Measurements from ENCODE around the gene CCT8. TPM values are rescaled to one million over a fixed set of nuclear protein-coding genes. Genes with fewer than 3 reads are reported as not detected.
A peak's percentile ranks its signal among the peaks of the same experiment; 100 is the strongest.

The CCT8 gene
- polyA plus RNA-seq, 2 donors = 77.7 to 109 TPM

GRCh38 chr21:29096218-29097015 lies 23.0 kb upstream of the CCT8 start:
- WGBS, 2 donors = 84 to 85% methylated on average over 8 of the region's 8 CpGs

GRCh38 chr21:29092102-29092959 lies 18.9 kb upstream of the CCT8 start:
- 55 to 62% methylated on average over 9 of the region's 9 CpGs for WGBS, 2 donors
- Histone ChIP-seq H3K4me3 (ENCODE audit: low read depth in 1 of 2, low read length in 2 of 2) (no peak overlapping the region), H3K36me3 (ENCODE audit: control insufficient read depth in 2 of 2, insufficient read depth in 2 of 2, low read length in 1 of 2) (peaks cover 0 to 2% of the 10 kb centered on the region in 2 donors), H3K27me3 (ENCODE audit: control insufficient read depth in 1 of 2, insufficient read depth in 2 of 2, low read length in 2 of 2) (no peaks in the 10 kb centered on the region), H3K27ac (ENCODE audit: low read depth in 2 of 2, low read length in 1 of 2) (no peak overlapping the region), H3K4me1 (ENCODE audit: control insufficient read depth in 2 of 2, insufficient read depth in 2 of 2, low read length in 1 of 2) (no peaks in the 10 kb centered on the region), H3K9me3 (ENCODE audit: control insufficient read depth in 2 of 2, insufficient read depth in 1 of 2, low read depth in 1 of 2, low read length in 1 of 2) (no peaks in the 10 kb centered on the region)

More at GRCh38 chr21:29096218-29097015, 23.0 kb upstream of the CCT8 start:
- H3K27me3 ChIP-seq (ENCODE audit: control insufficient read depth in 1 of 2, insufficient read depth in 2 of 2, low read length in 2 of 2) = no peaks in the 10 kb centered on the region
- H3K4me3 ChIP-seq (ENCODE audit: low read depth in 1 of 2, low read length in 2 of 2) = no peak overlapping the region
- no peaks in the 10 kb centered on the region for H3K4me1 ChIP-seq (ENCODE audit: control insufficient read depth in 2 of 2, insufficient read depth in 2 of 2, low read length in 1 of 2)
- peaks cover 0 to 2% of the 10 kb centered on the region in 2 donors for H3K36me3 ChIP-seq (ENCODE audit: control insufficient read depth in 2 of 2, insufficient read depth in 2 of 2, low read length in 1 of 2)
- no peaks in the 10 kb centered on the region for H3K9me3 ChIP-seq (ENCODE audit: control insufficient read depth in 2 of 2, insufficient read depth in 1 of 2, low read depth in 1 of 2, low read length in 1 of 2)
- H3K27ac ChIP-seq (ENCODE audit: low read depth in 2 of 2, low read length in 1 of 2) = no peak overlapping the region

- H3K36me3 ChIP-seq (ENCODE audit: control insufficient read depth in 2 of 2, insufficient read depth in 2 of 2, low read length in 1 of 2) = peaks cover 0 to 2% of the 10 kb centered on the region in 2 donors
- no peak overlapping the region for H3K27ac ChIP-seq (ENCODE audit: low read depth in 2 of 2, low read length in 1 of 2)
- no peaks in the 10 kb centered on the region for H3K27me3 ChIP-seq (ENCODE audit: control insufficient read depth in 1 of 2, insufficient read depth in 2 of 2, low read length in 2 of 2)
- no peaks in the 10 kb centered on the region for H3K9me3 ChIP-seq (ENCODE audit: control insufficient read depth in 2 of 2, insufficient read depth in 1 of 2, low read depth in 1 of 2, low read length in 1 of 2)
- 34 to 54% methylated on average over 1 of the region's 1 CpG for WGBS, 2 donors
- no peaks in the 10 kb centered on the region for H3K4me1 ChIP-seq (ENCODE audit: control insufficient read depth in 2 of 2, insufficient read depth in 2 of 2, low read length in 1 of 2)
- no peak overlapping the region for H3K4me3 ChIP-seq (ENCODE audit: low read depth in 1 of 2, low read length in 2 of 2)
Measured at GRCh38 chr21:29091033-29091432, 17.6 kb upstream of the CCT8 start.

GRCh38 chr21:29085106-29085752 lies 11.8 kb upstream of the CCT8 start:
- 88 to 89% methylated on average over 8 of the region's 8 CpGs for WGBS, 2 donors
- Histone ChIP-seq H3K36me3 (ENCODE audit: control insufficient read depth in 2 of 2, insufficient read depth in 2 of 2, low read length in 1 of 2) (no peaks in the 10 kb centered on the region), H3K27me3 (ENCODE audit: control insufficient read depth in 1 of 2, insufficient read depth in 2 of 2, low read length in 2 of 2) (no peaks in the 10 kb centered on the region), H3K27ac (ENCODE audit: low read depth in 2 of 2, low read length in 1 of 2) (no peak overlapping the region), H3K9me3 (ENCODE audit: control insufficient read depth in 2 of 2, insufficient read depth in 1 of 2, low read depth in 1 of 2, low read length in 1 of 2) (no peaks in the 10 kb centered on the region), H3K4me3 (ENCODE audit: low read depth in 1 of 2, low read length in 2 of 2) (no peak overlapping the region), H3K4me1 (ENCODE audit: control insufficient read depth in 2 of 2, insufficient read depth in 2 of 2, low read length in 1 of 2) (peaks cover 0 to 2% of the 10 kb centered on the region in 2 donors)

GRCh38 chr21:29084372-29084771 lies 10.9 kb upstream of the CCT8 start:
- no peaks in the 10 kb centered on the region for H3K36me3 ChIP-seq (ENCODE audit: control insufficient read depth in 2 of 2, insufficient read depth in 2 of 2, low read length in 1 of 2)
- WGBS, 2 donors = 68% methylated on average over 2 of the region's 2 CpGs
- H3K27ac ChIP-seq (ENCODE audit: low read depth in 2 of 2, low read length in 1 of 2) = no peak overlapping the region
- no peaks in the 10 kb centered on the region for H3K9me3 ChIP-seq (ENCODE audit: control insufficient read depth in 2 of 2, insufficient read depth in 1 of 2, low read depth in 1 of 2, low read length in 1 of 2)
- H3K4me3 ChIP-seq (ENCODE audit: low read depth in 1 of 2, low read length in 2 of 2) = no peak overlapping the region
- peaks cover under 1 to 2% of the 10 kb centered on the region in 2 donors for H3K4me1 ChIP-seq (ENCODE audit: control insufficient read depth in 2 of 2, insufficient read depth in 2 of 2, low read length in 1 of 2)
- no peaks in the 10 kb centered on the region for H3K27me3 ChIP-seq (ENCODE audit: control insufficient read depth in 1 of 2, insufficient read depth in 2 of 2, low read length in 2 of 2)

GRCh38 chr21:29083306-29083705 lies 9.9 kb upstream of the CCT8 start:
- 91 to 96% methylated on average over 3 of the region's 3 CpGs for WGBS, 2 donors
- no peaks in the 10 kb centered on the region for H3K36me3 ChIP-seq (ENCODE audit: control insufficient read depth in 2 of 2, insufficient read depth in 2 of 2, low read length in 1 of 2)

GRCh38 chr21:29082046-29082815 lies 8.8 kb upstream of the CCT8 start:
- 86% methylated on average over 3 of the region's 3 CpGs for WGBS, 2 donors
- no peaks in the 10 kb centered on the region for H3K9me3 ChIP-seq (ENCODE audit: control insufficient read depth in 2 of 2, insufficient read depth in 1 of 2, low read depth in 1 of 2, low read length in 1 of 2)
- peaks cover 2 to 5% of the 10 kb centered on the region in 2 donors for H3K4me1 ChIP-seq (ENCODE audit: control insufficient read depth in 2 of 2, insufficient read depth in 2 of 2, low read length in 1 of 2)
- no peaks in the 10 kb centered on the region for H3K36me3 ChIP-seq (ENCODE audit: control insufficient read depth in 2 of 2, insufficient read depth in 2 of 2, low read length in 1 of 2)
- H3K27ac ChIP-seq (ENCODE audit: low read depth in 2 of 2, low read length in 1 of 2) = peak overlapping the region in 1 of 2 donors; percentile 31
- no peaks in the 10 kb centered on the region for H3K27me3 ChIP-seq (ENCODE audit: control insufficient read depth in 1 of 2, insufficient read depth in 2 of 2, low read length in 2 of 2)
- no peak overlapping the region for H3K4me3 ChIP-seq (ENCODE audit: low read depth in 1 of 2, low read length in 2 of 2)

More at GRCh38 chr21:29083306-29083705, 9.9 kb upstream of the CCT8 start:
- H3K27ac ChIP-seq (ENCODE audit: low read depth in 2 of 2, low read length in 1 of 2) = no peak overlapping the region
- H3K9me3 ChIP-seq (ENCODE audit: control insufficient read depth in 2 of 2, insufficient read depth in 1 of 2, low read depth in 1 of 2, low read length in 1 of 2) = no peaks in the 10 kb centered on the region
- peaks cover 2 to 5% of the 10 kb centered on the region in 2 donors for H3K4me1 ChIP-seq (ENCODE audit: control insufficient read depth in 2 of 2, insufficient read depth in 2 of 2, low read length in 1 of 2)
- H3K4me3 ChIP-seq (ENCODE audit: low read depth in 1 of 2, low read length in 2 of 2) = no peak overlapping the region
- H3K27me3 ChIP-seq (ENCODE audit: control insufficient read depth in 1 of 2, insufficient read depth in 2 of 2, low read length in 2 of 2) = no peaks in the 10 kb centered on the region

GRCh38 chr21:29080454-29080941 lies 7.0 kb upstream of the CCT8 start:
- peak overlapping the region in 1 of 2 donors; percentile 40 for H3K27ac ChIP-seq (ENCODE audit: low read depth in 2 of 2, low read length in 1 of 2)
- no peaks in the 10 kb centered on the region for H3K27me3 ChIP-seq (ENCODE audit: control insufficient read depth in 1 of 2, insufficient read depth in 2 of 2, low read length in 2 of 2)
- H3K36me3 ChIP-seq (ENCODE audit: control insufficient read depth in 2 of 2, insufficient read depth in 2 of 2, low read length in 1 of 2) = no peaks in the 10 kb centered on the region
- H3K9me3 ChIP-seq (ENCODE audit: control insufficient read depth in 2 of 2, insufficient read depth in 1 of 2, low read depth in 1 of 2, low read length in 1 of 2) = no peaks in the 10 kb centered on the region
- 60 to 63% methylated on average over 6 of the region's 6 CpGs for WGBS, 2 donors
- H3K4me3 ChIP-seq (ENCODE audit: low read depth in 1 of 2, low read length in 2 of 2) = no peak overlapping the region
- H3K4me1 ChIP-seq (ENCODE audit: control insufficient read depth in 2 of 2, insufficient read depth in 2 of 2, low read length in 1 of 2) = peaks cover 2 to 5% of the 10 kb centered on the region in 2 donors
